Femur (tissue), 1 donor: ENCODE data around the gene FSIP1.

Source experiments
- DNase-seq: peaks from one replicate; pipeline ENCODE4 v3.0.0-alpha.2; 2017

FSIP1 gene

DNA sequence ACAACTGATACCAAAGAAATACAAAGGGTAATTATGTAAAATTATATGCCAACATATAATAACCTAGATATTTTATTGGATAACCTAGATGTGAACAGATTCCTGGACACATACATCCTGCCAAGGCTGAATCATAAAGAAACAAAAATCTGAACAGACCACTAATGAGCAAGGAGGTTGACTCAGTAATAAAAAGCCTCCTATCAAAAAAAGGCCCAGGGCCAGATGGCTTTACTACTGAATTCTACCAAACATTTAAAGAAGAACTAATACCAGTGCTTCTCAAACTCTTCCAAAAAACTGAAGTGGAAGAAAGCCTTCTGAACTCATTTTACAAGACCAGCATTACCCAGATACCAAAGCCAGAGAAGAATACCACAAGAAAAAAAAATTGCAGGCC, 169.4 kb downstream of the FSIP1 start:
- no peak for DNase-seq

- no peak for DNase-seq
These were observed 172.0 kb downstream of the FSIP1 start for GRCh38 chr15:39610665-39611064.

DNA sequence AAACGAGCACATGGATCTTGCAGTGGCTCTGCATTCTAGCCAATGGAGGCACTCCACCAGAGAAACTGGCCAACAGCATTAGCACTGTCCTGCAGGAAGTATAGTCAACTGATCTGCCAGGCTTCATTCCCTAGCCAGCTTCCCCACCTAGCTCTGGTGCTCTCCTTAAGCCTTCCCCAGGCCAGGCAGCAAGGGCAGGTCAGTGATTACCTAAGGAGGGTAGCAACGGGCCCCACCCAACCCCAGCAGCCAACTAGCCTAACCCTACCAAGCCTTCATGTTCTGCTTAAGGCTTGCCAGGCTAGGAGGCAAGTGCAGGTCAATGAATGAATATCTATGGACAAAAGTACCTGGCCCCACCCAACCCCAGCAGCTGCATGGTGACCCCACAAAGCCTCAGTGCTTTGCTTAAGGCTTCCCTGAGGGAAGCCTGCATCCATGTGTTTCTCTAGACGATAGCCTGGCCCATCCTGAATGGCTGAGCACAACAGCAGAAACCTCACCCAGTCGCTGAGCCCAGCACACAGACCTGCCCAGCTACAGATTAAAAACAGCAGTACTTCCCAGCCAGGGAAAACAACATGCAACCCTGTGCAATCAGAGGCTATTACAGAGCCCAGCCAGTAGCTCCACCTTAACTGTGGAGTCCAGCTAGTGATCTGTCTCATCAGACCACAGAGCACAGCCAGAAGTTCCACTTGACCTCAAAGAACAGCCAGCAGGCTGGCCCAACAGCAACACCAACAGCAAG, 173.3 kb downstream of the FSIP1 start:
- DNase-seq: no peak

DNA sequence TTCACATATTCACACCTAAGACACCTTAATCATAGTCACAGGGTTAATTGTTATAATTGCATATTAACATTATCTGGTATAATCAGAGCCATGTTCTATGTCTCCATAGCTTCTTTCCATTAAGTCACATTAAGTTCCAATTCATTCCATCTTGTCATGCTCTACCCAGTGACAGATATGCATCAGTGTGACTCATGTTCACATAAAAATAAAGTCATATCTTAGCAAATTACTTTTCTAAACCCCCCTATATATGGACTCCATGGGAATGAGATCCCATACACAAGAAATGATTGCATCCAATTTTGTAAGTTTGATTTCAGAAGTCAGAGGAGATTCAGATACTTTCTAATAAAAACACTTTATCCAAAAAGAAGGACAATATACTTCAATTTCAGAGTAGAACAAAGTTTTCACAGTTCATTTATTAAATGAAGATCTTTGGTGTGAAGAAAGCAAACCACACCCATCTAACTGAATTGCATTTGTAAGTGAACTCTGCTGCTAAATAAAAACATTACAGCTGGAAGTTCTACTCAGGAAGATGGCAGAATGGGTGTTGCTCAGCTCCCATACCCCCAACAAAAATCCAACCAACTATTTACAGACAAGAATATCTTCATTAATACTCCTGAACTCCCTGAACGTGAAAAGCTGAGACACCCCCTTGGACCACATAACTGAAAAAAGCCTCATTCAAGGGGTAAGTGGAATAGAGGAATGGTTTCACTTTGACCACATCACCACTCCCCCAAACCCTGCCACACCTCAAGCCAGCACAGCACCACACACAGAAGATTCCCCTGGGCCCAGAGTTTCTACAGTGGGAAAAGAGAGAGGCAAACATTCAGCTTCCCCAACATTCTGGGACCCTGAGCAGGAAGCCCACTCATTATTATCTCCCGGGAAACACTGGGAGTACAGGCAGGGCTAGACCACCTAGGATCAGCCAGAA, 174.2 kb downstream of the FSIP1 start:
- no peak for DNase-seq

GRCh38 chr15:39605146-39605545, 177.5 kb downstream of the FSIP1 start:
- no peak for DNase-seq

GRCh38 chr15:39602143-39602542, 180.5 kb downstream of the FSIP1 start:
- no peak for DNase-seq

GRCh38 chr15:39599871-39600270, 182.8 kb downstream of the FSIP1 start:
- no peak for DNase-seq

- DNase-seq: no peak
These were observed 183.4 kb downstream of the FSIP1 start for GRCh38 chr15:39598958-39599845.

DNA sequence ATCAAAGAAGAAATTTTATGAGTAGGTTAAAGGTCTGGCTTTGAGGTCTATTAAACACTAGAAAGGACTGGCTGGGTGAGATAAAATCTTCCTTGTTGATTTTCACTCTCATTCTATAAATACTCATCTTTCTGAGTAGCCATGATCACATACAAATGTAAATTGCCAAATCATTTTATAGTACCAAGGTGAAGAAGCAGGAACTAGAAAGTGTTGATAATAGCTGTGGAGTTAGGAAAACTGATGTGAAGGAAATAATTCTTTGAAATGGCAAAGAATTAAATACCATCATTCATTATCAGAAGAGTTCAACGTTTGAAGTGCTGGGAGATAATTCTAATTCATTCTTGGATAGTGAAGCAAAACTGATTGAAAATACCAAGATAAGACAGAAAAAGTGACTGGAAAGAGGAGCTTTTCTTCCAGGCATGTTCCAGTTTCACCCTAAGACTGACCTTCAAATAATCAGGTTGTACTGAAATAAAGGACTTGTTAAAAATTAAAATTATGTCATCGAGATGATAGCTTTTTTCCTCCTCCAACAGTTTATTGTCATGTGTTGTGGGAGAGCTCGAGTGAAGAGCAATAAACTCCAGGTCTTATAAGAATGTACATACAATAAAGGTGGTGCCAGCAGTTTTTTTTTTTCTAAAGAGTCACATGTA, 184.3 kb downstream of the FSIP1 start:
- no peak for DNase-seq

- DNase-seq: no peak
These were observed 184.9 kb downstream of the FSIP1 start for GRCh38 chr15:39597751-39598185.

DNA sequence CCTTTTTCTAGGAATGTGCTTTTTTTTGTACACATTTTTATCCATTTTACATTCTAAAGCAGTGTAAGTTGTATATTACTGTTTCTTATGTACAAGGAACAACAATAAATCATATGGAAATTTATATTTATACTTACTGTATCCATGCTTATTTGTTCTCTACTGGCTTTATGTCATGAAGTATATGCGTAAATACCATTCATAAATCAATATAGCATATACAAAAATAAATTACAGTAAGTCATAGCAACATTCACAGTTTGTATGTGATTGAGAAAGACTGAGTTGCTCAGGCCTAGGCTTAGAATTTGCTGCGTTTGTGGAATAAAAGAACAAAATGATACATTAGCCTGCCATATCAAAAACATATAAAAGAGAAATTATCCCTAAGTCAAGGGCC, 185.3 kb downstream of the FSIP1 start:
- no peak for DNase-seq

DNA sequence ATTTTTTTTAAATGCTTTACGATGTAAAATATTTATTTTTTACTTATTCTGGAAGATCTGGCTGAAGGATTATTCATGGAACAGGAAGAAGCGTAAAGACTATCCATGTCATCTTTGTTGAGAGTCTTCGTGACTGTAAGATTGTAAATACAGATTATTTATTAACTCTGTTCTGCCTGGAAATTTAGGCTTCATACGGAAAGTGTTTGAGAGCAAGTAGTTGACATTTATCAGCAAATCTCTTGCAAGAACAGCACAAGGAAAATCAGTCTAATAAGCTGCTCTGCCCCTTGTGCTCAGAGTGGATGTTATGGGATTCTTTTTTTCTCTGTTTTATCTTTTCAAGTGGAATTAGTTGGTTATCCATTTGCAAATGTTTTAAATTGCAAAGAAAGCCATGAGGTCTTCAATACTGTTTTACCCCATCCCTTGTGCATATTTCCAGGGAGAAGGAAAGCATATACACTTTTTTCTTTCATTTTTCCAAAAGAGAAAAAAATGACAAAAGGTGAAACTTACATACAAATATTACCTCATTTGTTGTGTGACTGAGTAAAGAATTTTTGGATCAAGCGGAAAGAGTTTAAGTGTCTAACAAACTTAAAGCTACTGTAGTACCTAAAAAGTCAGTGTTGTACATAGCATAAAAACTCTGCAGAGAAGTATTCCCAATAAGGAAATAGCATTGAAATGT, 186.1 kb downstream of the FSIP1 start:
- DNase-seq: no peak

DNA sequence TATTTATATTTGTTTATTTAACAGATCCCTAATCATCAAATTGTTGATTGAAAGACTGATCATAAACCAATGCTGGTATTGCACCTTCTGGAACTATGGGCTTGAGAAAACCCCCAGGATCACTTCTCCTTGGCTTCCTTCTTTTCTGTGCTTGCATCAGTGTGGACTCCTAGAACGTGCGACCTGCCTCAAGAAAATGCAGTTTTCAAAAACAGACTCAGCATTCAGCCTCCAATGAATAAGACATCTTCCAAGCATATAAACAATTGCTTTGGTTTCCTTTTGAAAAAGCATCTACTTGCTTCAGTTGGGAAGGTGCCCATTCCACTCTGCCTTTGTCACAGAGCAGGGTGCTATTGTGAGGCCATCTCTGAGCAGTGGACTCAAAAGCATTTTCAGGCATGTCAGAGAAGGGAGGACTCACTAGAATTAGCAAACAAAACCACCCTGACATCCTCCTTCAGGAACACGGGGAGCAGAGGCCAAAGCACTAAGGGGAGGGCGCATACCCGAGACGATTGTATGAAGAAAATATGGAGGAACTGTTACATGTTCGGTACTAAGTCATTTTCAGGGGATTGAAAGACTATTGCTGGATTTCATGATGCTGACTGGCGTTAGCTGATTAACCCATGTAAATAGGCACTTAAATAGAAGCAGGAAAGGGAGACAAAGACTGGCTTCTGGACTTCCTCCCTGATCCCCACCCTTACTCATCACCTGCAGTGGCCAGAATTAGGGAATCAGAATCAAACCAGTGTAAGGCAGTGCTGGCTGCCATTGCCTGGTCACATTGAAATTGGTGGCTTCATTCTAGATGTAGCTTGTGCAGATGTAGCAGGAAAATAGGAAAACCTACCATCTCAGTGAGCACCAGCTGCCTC, 187.1 kb downstream of the FSIP1 start:
- no peak for DNase-seq

- no peak for DNase-seq
These were observed 187.9 kb downstream of the FSIP1 start for GRCh38 chr15:39594446-39595337.

DNA sequence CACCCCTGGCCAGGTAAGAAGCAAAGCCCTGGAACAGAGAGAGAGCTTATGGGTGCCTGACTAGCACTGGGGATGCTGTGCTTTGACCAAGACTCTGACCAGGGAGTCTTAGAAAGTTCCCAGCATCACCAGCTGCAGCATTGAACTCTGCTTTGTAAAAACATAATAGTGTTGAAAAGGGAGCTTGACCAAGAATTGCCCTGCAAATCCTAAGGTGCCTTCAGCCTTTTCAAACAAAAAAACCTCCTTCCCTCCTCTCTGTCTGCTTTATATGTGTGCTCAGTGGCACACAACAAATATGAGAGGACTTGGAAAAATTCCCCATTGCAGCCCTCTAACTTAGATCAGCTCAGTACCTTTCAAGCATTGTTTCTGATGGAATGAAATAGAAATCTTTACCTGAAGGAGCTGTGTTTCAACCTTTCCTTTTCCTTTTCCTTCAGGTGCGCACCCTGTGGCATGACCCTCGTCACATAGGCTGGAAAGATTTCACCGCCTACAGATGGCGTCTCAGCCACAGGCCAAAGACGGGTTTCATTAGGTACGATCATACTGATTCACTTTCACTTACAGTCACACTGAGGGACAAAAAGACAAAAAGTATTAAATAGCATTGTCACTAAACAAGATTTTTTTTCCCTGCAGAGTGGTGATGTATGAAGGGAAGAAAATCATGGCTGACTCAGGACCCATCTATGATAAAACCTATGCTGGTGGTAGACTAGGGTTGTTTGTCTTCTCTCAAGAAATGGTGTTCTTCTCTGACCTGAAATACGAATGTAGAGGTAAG, 188.8 kb downstream of the FSIP1 start:
- no peak for DNase-seq

DNA sequence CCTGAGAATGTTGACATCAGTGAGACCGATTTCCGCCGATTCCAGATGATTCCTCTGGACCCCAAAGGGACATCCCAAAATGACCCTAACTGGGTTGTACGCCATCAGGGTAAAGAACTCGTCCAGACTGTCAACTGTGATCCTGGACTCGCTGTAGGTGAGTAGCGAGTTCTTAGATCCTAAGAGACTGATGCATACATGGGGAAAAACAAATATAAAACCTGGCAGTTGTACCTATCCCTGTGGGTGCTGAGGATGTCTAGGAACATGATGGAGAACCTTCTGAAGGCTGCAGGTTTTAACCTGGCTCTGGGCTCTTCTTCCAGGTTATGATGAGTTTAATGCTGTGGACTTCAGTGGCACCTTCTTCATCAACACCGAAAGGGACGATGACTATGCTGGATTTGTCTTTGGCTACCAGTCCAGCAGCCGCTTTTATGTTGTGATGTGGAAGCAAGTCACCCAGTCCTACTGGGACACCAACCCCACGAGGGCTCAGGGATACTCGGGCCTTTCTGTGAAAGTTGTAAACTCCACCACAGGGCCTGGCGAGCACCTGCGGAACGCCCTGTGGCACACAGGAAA, 189.5 kb downstream of the FSIP1 start:
- no peak for DNase-seq

GRCh38 chr15:39592500-39592899, 190.1 kb downstream of the FSIP1 start:
- DNase-seq: no peak

DNA sequence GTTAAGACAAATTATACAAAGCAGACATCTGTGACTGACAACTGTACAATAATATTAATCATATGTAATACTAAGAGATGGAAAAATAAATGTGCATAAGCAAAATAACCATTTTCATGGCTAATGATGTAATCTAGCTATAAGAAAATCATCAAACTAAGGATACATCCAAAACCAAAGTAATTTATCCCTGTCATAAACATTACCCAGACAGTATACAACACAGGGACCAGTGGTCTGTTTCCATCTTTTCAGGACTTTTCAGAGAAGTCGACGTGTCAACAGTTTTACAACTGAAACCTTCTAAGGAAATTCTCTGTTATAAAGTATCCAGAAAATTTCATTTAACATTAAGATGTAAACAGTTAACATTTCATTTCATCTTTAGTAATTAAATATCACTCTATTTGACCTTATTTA, 190.7 kb downstream of the FSIP1 start:
- DNase-seq: no peak
